SK-N-SH (cell line): ENCODE results near the gene VGLL3. TPM values are rescaled to one million over a fixed set of nuclear protein-coding genes. Genes with fewer than 3 reads are reported as not detected.

ENCODE experiments used
- CTCF ChIA-PET: fragments of 300-600, 350-600 bp; formaldehyde crosslinking; extraction: SDS; loops from one replicate; lab custom pipeline; 2021; lab: Yijun Ruan, JAX
- POLR2A ChIA-PET: fragments of 350-600 bp; sonication (Branson Sonifier 250); formaldehyde crosslinking; extraction: SDS; loops from one replicate; lab custom pipeline; 2020; ENCODE audit warnings: antibody characterized with exemption, inconsistent platforms; lab: Yijun Ruan, JAX
- DNase-seq: peaks from one replicate; pipeline ENCODE4 v3.0.0; 2012
- H2AFZ ChIP-seq: fragments of 200-600 bp; sonication (generic); 2 replicates; pipeline ENCODE4 v1.8.1; 2016; ENCODE audit warnings: antibody characterized with exemption, mild to moderate bottlenecking, low read depth
- H3F3A ChIP-seq: fragments of 200-600 bp; sonication (generic); replicated peaks from 2 replicates; pipeline ENCODE3; 2016; ENCODE audit warnings: antibody characterized with exemption, mild to moderate bottlenecking; ENCODE audit not compliant: insufficient read depth
- H3K27ac ChIP-seq, 2 experiments: fragments of 200-500 bp in 1 of 2; fragments of 200-600 bp in 1 of 2; sonication (Bioruptor generic) in 1 of 2; sonication (generic), shearing (Covaris generic) in 1 of 2; 2 replicates each; pipeline versions ENCODE4 v1.5.1 to v1.6.1; 2014 to 2016; ENCODE audit warnings: low read depth in 2 of 2, inconsistent platforms in 1 of 2, low read length in 1 of 2, mild to moderate bottlenecking in 1 of 2, mixed read lengths in 1 of 2
- H3K27me3 ChIP-seq: fragments of 200-600 bp; sonication (generic), shearing (Covaris generic); 2 replicates; pipeline ENCODE4 v1.6.1; 2016; ENCODE audit warnings: mixed run types; ENCODE audit not compliant: insufficient read depth
- H3K36me3 ChIP-seq, 2 experiments: fragments of 200-500 bp in 1 of 2; fragments of 200-600 bp in 1 of 2; sonication (Bioruptor generic) in 1 of 2; sonication (generic) in 1 of 2; replicated peaks in 1 of 2; 2 replicates each; pipeline versions ENCODE3 to v1.5.1; 2014 to 2016; ENCODE audit warnings: low read length in 1 of 2, mild to moderate bottlenecking in 1 of 2; ENCODE audit not compliant: insufficient read depth in 2 of 2, control insufficient read depth in 1 of 2
- H3K4me1 ChIP-seq, 2 experiments: fragments of 200-500 bp in 1 of 2; fragments of 200-600 bp in 1 of 2; sonication (Bioruptor generic) in 1 of 2; sonication (generic), shearing (Covaris generic) in 1 of 2; 2 replicates each; pipeline versions ENCODE4 v1.5.1 to v1.6.1; 2014 to 2016; ENCODE audit warnings: low read depth in 1 of 2, low read length in 1 of 2, mixed run types in 1 of 2; ENCODE audit not compliant: insufficient read depth in 2 of 2, control insufficient read depth in 1 of 2
- H3K4me2 ChIP-seq: fragments of 200-600 bp; sonication (generic), shearing (Covaris generic); 2 replicates; pipeline ENCODE4 v1.6.1; 2017; ENCODE audit warnings: mixed run types
- H3K4me3 ChIP-seq, 2 experiments: fragments of 200-500 bp in 1 of 2; fragments of 200-600 bp in 1 of 2; sonication (Bioruptor generic) in 1 of 2; sonication (generic), shearing (Covaris generic) in 1 of 2; 2 replicates each; pipeline versions ENCODE4 v1.5.1 to v1.8.1; 2014 to 2016; ENCODE audit warnings: low read depth in 2 of 2, inconsistent platforms in 1 of 2, low read length in 1 of 2, mild to moderate bottlenecking in 1 of 2, mixed read lengths in 1 of 2, moderate library complexity in 1 of 2
- H3K79me2 ChIP-seq: fragments of 200-600 bp; sonication (generic); 2 replicates; pipeline ENCODE4 v1.8.1; 2017; ENCODE audit warnings: mild to moderate bottlenecking; ENCODE audit not compliant: insufficient read depth
- H3K9ac ChIP-seq: fragments of 200-600 bp; sonication (generic); 2 replicates; pipeline ENCODE4 v1.6.1; 2017; ENCODE audit warnings: mixed run types
- H3K9me2 ChIP-seq: fragments of 200-600 bp; sonication (generic); 2 replicates; pipeline ENCODE4 v1.6.1; 2017; ENCODE audit warnings: mixed run types
- H3K9me3 ChIP-seq: fragments of 200-600 bp; sonication (generic); 2 replicates; pipeline ENCODE4 v1.6.1; 2017; ENCODE audit warnings: mixed run types, mild to moderate bottlenecking, moderate library complexity
- H4K20me1 ChIP-seq: fragments of 200-600 bp; sonication (generic); 2 replicates; pipeline ENCODE4 v1.6.1; 2017; ENCODE audit warnings: mild to moderate bottlenecking, mixed run types; ENCODE audit not compliant: insufficient read depth
- EP300 ChIP-seq, 2 experiments: IDR thresholded peaks; 2 replicates each; pipeline versions ENCODE4 v1.4.0 to v1.6.1; 2012; ENCODE audit warnings: borderline replicate concordance in 1 of 2, low read depth in 1 of 2, low read length in 1 of 2
- EZH2phosphoT487 ChIP-seq: fragments of 200-600 bp; sonication (generic); IDR thresholded peaks from 2 replicates; pipeline ENCODE4 v1.6.1; 2017; ENCODE audit warnings: low read depth, mixed run types, mild to moderate bottlenecking, antibody characterized with exemption, moderate library complexity, borderline replicate concordance
- FOSL2 ChIP-seq: IDR thresholded peaks from 2 replicates; pipeline ENCODE4 v1.4.0; 2012; ENCODE audit warnings: low read depth, mild to moderate bottlenecking, moderate library complexity, borderline replicate concordance
- FOXJ3 ChIP-seq: sonication (generic); formaldehyde crosslinking; IDR thresholded peaks from 2 replicates; pipeline ENCODE4 v1.5.1; 2020; ENCODE audit warnings: mild to moderate bottlenecking, missing genetic modification reagents
- FOXM1 ChIP-seq: IDR thresholded peaks from 2 replicates; pipeline ENCODE4 v1.4.0; 2012; ENCODE audit warnings: low read depth, mild to moderate bottlenecking
- GABPA ChIP-seq: IDR thresholded peaks from 2 replicates; pipeline ENCODE4 v1.4.0; 2012; ENCODE audit warnings: low read depth, mild to moderate bottlenecking
- GATA2 ChIP-seq: sonication (generic); formaldehyde crosslinking; IDR thresholded peaks from 2 replicates; pipeline ENCODE4 v1.5.0; 2020; ENCODE audit warnings: mild to moderate bottlenecking, missing genetic modification reagents
- JUND ChIP-seq: IDR thresholded peaks from 2 replicates; pipeline ENCODE4 v1.4.0; 2012
- MXI1 ChIP-seq: IDR thresholded peaks from 2 replicates; pipeline ENCODE4 v1.6.1; 2012; ENCODE audit warnings: mild to moderate bottlenecking, low read depth, low read length, improper control_type of control experiment
- NFIC ChIP-seq: IDR thresholded peaks from 2 replicates; pipeline ENCODE4 v1.4.0; 2012; ENCODE audit warnings: borderline replicate concordance
- POLR2AphosphoS5 ChIP-seq: IDR thresholded peaks from 2 replicates; pipeline ENCODE4 v1.6.1; 2012; ENCODE audit warnings: low read depth, low read length
- RAD21 ChIP-seq: IDR thresholded peaks from 2 replicates; pipeline ENCODE4 v1.6.1; 2012; ENCODE audit warnings: mild to moderate bottlenecking, low read length
- RFX5 ChIP-seq: IDR thresholded peaks from 2 replicates; pipeline ENCODE4 v1.6.1; 2012; ENCODE audit warnings: mild to moderate bottlenecking, improper control_type of control experiment, low read length
- SIN3A ChIP-seq: IDR thresholded peaks from 2 replicates; pipeline ENCODE4 v1.6.1; 2012; ENCODE audit warnings: low read depth, mild to moderate bottlenecking, low read length, moderate library complexity, borderline replicate concordance
- SMC3 ChIP-seq: IDR thresholded peaks from 2 replicates; pipeline ENCODE4 v1.6.1; 2012; ENCODE audit warnings: low read depth, low read length, improper control_type of control experiment
- TAF1 ChIP-seq: IDR thresholded peaks from 2 replicates; pipeline ENCODE4 v1.6.1; 2012; ENCODE audit warnings: low read depth, mild to moderate bottlenecking, low read length, moderate library complexity, borderline replicate concordance
- TEAD4 ChIP-seq: IDR thresholded peaks from 2 replicates; pipeline ENCODE4 v1.4.0; 2012; ENCODE audit warnings: mild to moderate bottlenecking, borderline replicate concordance; ENCODE audit not compliant: insufficient read depth
- YY1 ChIP-seq: IDR thresholded peaks from 2 replicates; pipeline ENCODE4 v1.4.0; 2012; ENCODE audit warnings: low read depth, mild to moderate bottlenecking
- WGBS: methylation state at CpG from one replicate; pipeline ENCODE4 v1.1.6; 2017; ENCODE audit warnings: low lambda C conversion rate; 5-methylcytosine and 5-hydroxymethylcytosine counted together
- polyA plus RNA-seq, 3 experiments: library from polyadenylated mRNA; depleted of rRNA; stranded (reverse); fragments of >200 nt; gene quantifications; 2 replicates each; pipeline ENCODE4 v1.2.3, GENCODE V29; 2012
- TF ChIP-seq, protein P1 (sequence below): IDR thresholded peaks from 2 replicates; pipeline ENCODE4; 2012
- TF ChIP-seq, protein P2 (sequence below): IDR thresholded peaks from 2 replicates; pipeline ENCODE4 v1.4.0; 2012; ENCODE audit warnings: low read depth
- TF ChIP-seq, protein P3 (sequence below): fragments of 150-350 bp; IDR thresholded peaks from 2 replicates; pipeline ENCODE4 v1.6.1; 2016; ENCODE audit warnings: mild to moderate bottlenecking, low read depth, low read length
- TF ChIP-seq, protein P4 (sequence below): fragments of 150-350 bp; IDR thresholded peaks from 2 replicates; pipeline ENCODE4 v1.6.1; 2017; ENCODE audit warnings: antibody characterized with exemption, low read length, low read depth, borderline replicate concordance
- TF ChIP-seq, protein P5 (sequence below): IDR thresholded peaks from 2 replicates; pipeline ENCODE4 v1.4.0; 2012; ENCODE audit warnings: low read depth, borderline replicate concordance

The VGLL3 gene
- polyA plus RNA-seq, 1 of the 3 experiments (the other 2 are of a cell fraction), result not detected

DNA sequence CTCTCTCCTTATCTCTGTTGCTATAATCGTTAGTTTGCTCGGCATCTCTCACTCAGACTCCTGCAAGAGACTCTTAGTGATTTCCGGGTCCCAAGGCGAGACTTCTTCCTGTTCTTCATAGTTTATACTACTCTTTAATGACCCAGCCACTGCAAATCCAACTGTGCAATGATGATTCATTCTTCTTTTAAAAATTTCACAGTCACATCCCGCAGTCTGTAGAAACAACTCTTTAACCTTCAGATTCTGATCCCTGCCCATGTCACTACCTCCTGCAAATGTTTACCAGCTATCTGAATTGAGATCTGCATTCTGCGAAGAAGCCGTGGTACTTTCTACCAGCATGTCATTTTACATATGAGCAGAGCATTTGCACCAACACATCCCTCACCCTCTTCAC lies 2.8 kb upstream of the VGLL3 start:
- no peak for TF ChIP-seq TEAD4
- TF ChIP-seq POLR2AphosphoS5, result no peak
- TF ChIP-seq SMC3, result no peak
- TF ChIP-seq EP300 (IDR thresholded peaks at IDR 0.05; ENCODE audit: borderline replicate concordance in 1 of 2, low read depth in 1 of 2, low read length in 1 of 2), result no peak
- TF ChIP-seq YY1, result no peak
- TF ChIP-seq FOXJ3 (CRISPR knock-in tag), result no peak
- TF ChIP-seq, protein P1, sequence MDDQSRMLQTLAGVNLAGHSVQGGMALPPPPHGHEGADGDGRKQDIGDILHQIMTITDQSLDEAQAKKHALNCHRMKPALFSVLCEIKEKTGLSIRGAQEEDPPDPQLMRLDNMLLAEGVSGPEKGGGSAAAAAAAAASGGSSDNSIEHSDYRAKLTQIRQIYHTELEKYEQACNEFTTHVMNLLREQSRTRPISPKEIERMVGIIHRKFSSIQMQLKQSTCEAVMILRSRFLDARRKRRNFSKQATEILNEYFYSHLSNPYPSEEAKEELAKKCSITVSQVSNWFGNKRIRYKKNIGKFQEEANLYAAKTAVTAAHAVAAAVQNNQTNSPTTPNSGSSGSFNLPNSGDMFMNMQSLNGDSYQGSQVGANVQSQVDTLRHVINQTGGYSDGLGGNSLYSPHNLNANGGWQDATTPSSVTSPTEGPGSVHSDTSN, result no peak
- no peak for TF ChIP-seq EZH2phosphoT487
- TF ChIP-seq GABPA, result no peak
- TF ChIP-seq RAD21, result no peak
- 10% methylated on average over 7 of the region's 7 CpGs for WGBS
- H3K9ac ChIP-seq, result no peak overlapping the region
- DNase-seq, result no peak
- H4K20me1 ChIP-seq, result no peaks in the 10 kb centered on the region
- no peak overlapping the region for H3K27ac ChIP-seq
- H3K4me2 ChIP-seq, result no peak overlapping the region
- POLR2A ChIA-PET, result no interaction called here
- no peaks in the 10 kb centered on the region for H3F3A ChIP-seq
- CTCF ChIA-PET, result interaction anchor here (1.6 kb wide), 1 partner anchor 12 kb away, joined by 3 read pairs; no protein-coding TSS in a partner anchor
- H3K36me3 ChIP-seq, result no peaks in the 10 kb centered on the region
- peaks cover 13% of the 10 kb centered on the region for H3K27me3 ChIP-seq
- H3K9me2 ChIP-seq, result no peaks in the 10 kb centered on the region
- no peaks in the 10 kb centered on the region for H3K79me2 ChIP-seq
- no peaks in the 10 kb centered on the region for H3K9me3 ChIP-seq
- H3K4me1 ChIP-seq, result peaks cover 2 to 13% of the 10 kb centered on the region in 2 experiments; a peak in 2 of 4 replicates
- H2AFZ ChIP-seq, result peak overlapping the region; percentile 75
- H3K4me3 ChIP-seq, result no peak overlapping the region

DNA sequence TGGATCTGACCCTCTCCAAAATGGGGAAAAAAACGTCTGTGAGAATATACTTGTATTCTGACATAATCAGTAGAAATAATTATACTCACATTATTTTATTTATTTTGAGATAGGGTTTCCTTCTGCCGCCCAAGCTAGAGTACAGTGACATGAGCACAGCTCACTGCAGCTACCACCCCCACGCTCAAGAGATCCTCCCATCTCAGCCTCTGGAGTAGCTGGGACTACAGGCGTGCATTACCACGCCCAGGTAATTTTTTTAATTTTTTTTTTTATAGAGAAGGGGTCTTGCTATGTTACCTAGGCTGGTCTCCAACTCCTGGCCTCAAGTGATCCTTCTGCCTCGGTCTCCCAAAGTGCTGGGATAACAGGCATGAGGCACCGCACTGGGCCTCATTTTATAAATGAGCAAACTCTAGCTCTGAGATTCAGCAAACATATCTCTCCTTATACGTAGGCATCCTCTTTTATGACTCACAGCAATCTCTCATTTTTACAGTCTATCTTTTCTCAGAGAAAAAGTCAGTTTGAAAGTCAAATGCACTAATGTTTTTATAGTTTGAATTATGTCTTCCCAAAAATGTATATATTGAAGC lies 989 bp upstream of the VGLL3 start:
- Histone ChIP-seq H4K20me1 (no peaks in the 10 kb centered on the region), H3K27ac (no peak overlapping the region), H3K9me3 (no peaks in the 10 kb centered on the region), H3K9ac (no peak overlapping the region), H3F3A (no peaks in the 10 kb centered on the region), H3K36me3 (no peaks in the 10 kb centered on the region), H2AFZ (peak overlapping the region; percentile 77), H3K9me2 (no peaks in the 10 kb centered on the region), H3K4me2 (peak overlapping the region; percentile 89; the same call in 1 of the 2 replicates), H3K4me3 (no peak overlapping the region), H3K79me2 (no peaks in the 10 kb centered on the region), H3K4me1 (peaks cover 2 to 13% of the 10 kb centered on the region in 2 experiments; a peak in 2 of 4 replicates), H3K27me3 (peaks cover 13% of the 10 kb centered on the region)
- TF ChIP-seq TEAD4, result no peak
- TF ChIP-seq JUND, result no peak
- TF ChIP-seq, protein P2, sequence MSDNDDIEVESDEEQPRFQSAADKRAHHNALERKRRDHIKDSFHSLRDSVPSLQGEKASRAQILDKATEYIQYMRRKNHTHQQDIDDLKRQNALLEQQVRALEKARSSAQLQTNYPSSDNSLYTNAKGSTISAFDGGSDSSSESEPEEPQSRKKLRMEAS, result no peak
- TF ChIP-seq SIN3A, result no peak
- TF ChIP-seq, protein P3, sequence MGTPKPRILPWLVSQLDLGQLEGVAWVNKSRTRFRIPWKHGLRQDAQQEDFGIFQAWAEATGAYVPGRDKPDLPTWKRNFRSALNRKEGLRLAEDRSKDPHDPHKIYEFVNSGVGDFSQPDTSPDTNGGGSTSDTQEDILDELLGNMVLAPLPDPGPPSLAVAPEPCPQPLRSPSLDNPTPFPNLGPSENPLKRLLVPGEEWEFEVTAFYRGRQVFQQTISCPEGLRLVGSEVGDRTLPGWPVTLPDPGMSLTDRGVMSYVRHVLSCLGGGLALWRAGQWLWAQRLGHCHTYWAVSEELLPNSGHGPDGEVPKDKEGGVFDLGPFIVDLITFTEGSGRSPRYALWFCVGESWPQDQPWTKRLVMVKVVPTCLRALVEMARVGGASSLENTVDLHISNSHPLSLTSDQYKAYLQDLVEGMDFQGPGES, result no peak
- TF ChIP-seq RFX5, result no peak
- TF ChIP-seq MXI1, result no peak
- no peak for TF ChIP-seq FOSL2
- TF ChIP-seq NFIC, result no peak
- TF ChIP-seq TAF1, result no peak
- no peak for TF ChIP-seq FOXJ3 (CRISPR knock-in tag)
- no peak for TF ChIP-seq GATA2 (CRISPR knock-in tag)
- TF ChIP-seq GABPA, result no peak
- TF ChIP-seq EZH2phosphoT487, result no peak
- TF ChIP-seq, protein P4, sequence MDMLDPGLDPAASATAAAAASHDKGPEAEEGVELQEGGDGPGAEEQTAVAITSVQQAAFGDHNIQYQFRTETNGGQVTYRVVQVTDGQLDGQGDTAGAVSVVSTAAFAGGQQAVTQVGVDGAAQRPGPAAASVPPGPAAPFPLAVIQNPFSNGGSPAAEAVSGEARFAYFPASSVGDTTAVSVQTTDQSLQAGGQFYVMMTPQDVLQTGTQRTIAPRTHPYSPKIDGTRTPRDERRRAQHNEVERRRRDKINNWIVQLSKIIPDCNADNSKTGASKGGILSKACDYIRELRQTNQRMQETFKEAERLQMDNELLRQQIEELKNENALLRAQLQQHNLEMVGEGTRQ, result no peak
- no peak for TF ChIP-seq POLR2AphosphoS5
- TF ChIP-seq YY1, result no peak
- no peak for TF ChIP-seq FOXM1
- TF ChIP-seq, protein P5, sequence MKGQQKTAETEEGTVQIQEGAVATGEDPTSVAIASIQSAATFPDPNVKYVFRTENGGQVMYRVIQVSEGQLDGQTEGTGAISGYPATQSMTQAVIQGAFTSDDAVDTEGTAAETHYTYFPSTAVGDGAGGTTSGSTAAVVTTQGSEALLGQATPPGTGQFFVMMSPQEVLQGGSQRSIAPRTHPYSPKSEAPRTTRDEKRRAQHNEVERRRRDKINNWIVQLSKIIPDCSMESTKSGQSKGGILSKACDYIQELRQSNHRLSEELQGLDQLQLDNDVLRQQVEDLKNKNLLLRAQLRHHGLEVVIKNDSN, result no peak
- no peak for DNase-seq
- WGBS, result 15% methylated on average over 8 of the region's 8 CpGs
- CTCF ChIA-PET, result interaction anchor here (0.8 kb wide), 1 partner anchor 13 kb away, joined by 3 read pairs; no protein-coding TSS in a partner anchor
- POLR2A ChIA-PET, result no interaction called here
